GM12874 (cell line): ENCODE data around the gene IGSF8.

ENCODE experiments used
- CTCF ChIP-seq: IDR thresholded peaks from 2 replicates; pipeline ENCODE4 v1.5.1; 2011; ENCODE audit warnings: low read depth, mild to moderate bottlenecking, control low read depth, low read length, moderate library complexity; ENCODE audit not compliant: insufficient read depth

The IGSF8 gene, protein sequence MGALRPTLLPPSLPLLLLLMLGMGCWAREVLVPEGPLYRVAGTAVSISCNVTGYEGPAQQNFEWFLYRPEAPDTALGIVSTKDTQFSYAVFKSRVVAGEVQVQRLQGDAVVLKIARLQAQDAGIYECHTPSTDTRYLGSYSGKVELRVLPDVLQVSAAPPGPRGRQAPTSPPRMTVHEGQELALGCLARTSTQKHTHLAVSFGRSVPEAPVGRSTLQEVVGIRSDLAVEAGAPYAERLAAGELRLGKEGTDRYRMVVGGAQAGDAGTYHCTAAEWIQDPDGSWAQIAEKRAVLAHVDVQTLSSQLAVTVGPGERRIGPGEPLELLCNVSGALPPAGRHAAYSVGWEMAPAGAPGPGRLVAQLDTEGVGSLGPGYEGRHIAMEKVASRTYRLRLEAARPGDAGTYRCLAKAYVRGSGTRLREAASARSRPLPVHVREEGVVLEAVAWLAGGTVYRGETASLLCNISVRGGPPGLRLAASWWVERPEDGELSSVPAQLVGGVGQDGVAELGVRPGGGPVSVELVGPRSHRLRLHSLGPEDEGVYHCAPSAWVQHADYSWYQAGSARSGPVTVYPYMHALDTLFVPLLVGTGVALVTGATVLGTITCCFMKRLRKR

DNA sequence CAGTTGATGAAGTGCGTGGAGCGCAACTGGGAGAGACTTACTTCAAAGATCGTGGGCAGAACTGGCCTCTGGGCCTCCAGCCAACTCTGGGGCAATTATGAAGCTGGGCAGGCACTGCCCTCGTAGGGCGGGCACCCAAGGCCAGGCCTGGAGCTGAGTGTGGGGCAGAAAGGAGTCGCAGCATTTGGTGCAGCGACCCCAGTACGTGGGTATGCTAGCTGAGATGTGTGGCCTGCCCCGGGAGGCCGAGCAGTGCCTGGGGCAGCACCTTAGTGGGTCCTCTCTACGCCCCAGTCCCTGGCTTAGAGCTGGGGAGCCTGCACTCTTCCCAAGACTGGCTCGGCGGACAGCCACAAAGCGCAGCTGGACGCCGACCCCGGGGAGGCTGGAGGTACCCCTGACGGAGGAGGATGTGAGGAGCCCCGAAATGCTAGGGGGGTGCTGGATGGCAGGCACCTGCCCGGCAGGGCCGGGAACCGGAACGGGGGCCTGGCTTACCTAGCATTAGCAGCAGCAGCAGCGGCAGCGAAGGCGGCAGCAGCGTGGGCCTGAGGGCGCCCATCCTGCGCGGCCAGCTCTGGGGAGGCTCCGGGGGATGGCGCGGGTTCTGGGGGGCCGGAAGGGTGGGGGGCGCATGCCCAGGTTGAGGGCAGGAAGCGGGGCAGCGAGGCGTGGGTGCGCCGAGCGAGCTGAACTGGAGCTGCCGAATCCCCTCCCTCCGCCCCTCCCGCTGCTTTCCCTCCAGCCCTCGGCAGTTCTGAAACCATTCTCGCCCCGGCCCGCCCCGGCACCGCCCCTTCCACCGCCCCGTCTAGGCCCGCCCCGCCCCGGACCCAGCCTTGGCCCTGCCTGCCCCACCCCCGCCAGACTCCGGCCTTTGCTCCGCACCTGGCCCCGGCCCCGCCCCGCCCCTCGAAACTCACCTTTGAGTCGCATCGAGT, at the start of gene IGSF8:
Gene IGSF8, minus strand, starts transcription at position 709 of the 941 bp plus-strand sequence. Its CDS starts 147 bp downstream, at position 562.
- no peak for TF ChIP-seq CTCF

DNA sequence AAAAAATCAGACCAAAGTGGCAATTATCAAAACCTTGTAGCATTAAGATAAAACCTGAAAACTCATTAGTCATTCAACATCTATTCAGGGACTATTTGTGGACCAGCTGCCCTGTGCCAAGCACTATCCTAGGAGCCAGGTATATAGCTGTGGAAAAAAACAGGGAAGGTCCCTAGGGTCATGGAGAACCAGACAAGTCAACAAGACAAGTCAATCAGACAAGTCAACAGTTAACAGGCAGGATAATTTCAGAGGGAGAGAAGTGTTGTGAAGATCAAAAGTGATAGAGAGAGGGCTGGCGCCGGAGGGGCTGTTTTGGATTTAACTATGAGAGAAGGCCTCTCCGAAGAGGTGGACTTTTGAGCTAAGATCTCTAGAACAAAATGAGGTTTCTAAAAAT, 49.7 kb upstream of the IGSF8 start:
- no peak for TF ChIP-seq CTCF

DNA sequence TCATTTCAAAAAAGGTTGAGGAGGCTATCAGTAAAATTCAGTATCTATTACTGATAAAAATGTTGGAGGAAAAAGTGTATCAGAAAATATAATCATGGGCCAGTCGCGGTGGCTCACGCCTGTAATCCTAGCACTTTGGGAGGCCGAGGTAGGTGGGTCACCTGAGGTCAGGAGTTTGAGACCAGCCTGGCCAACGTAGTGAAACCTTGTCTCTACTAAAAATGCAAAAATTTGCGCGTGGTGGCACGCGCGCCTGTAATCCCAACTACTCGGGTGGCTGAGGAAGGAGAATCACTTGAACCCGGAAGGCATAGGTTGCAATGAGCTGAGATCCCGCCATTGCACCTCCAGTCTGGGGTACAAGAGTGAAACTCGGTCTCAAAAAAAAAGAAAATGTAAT, 47.7 kb upstream of the IGSF8 start:
- TF ChIP-seq CTCF = no peak

- no peak for TF ChIP-seq CTCF
These were observed 46.5 kb upstream of the IGSF8 start for GRCh38 chr1:160144921-160145320.

DNA sequence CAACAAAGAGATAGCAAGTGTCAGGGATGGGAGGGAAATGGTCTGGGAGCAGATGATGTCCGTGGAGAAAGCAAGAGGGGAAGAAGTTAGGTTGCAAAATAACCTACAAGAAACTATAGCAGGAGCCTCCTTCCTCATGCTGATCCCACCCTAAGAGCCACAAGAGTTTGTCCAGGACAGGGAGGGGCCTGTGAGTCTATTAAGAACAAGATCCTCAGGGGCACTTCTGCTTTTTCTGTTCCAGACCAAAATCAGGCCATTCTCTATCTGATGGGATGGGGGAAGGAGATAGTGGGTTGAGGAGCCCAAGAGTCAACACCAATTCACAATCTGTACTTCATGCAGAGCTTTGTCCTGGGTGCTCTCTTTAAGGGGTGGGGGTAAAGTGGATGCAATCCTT, 45.3 kb upstream of the IGSF8 start:
- TF ChIP-seq CTCF = no peak

GRCh38 chr1:160139840-160140239, 41.4 kb upstream of the IGSF8 start:
- TF ChIP-seq CTCF = no peak
